Karpas-422 (cell line): ENCODE results near the gene GNS. TPM values are rescaled to one million over a fixed set of nuclear protein-coding genes. Genes with fewer than 3 reads are reported as not detected.

Source experiments
- DNase-seq: peaks from one replicate; pipeline ENCODE4 v3.0.0-alpha.2; 2015
- H2AFZ ChIP-seq: fragments of 200-600 bp; sonication (generic); 2 replicates; pipeline ENCODE4 v1.6.1; 2014; ENCODE audit warnings: antibody characterized with exemption, low read length, mixed read lengths
- H3K27ac ChIP-seq: fragments of 200-600 bp; sonication (generic); 2 replicates; pipeline ENCODE4 v1.5.1; 2014; ENCODE audit warnings: mild to moderate bottlenecking, low read length, moderate library complexity
- H3K27me3 ChIP-seq: fragments of 200-600 bp; sonication (generic); 2 replicates; pipeline ENCODE4 v1.6.1; 2014; ENCODE audit warnings: low read length, mixed read lengths
- H3K36me3 ChIP-seq: fragments of 200-600 bp; sonication (generic); 2 replicates; pipeline ENCODE4 v1.6.1; 2014; ENCODE audit warnings: low read length, mixed read lengths; ENCODE audit not compliant: insufficient read depth
- H3K4me1 ChIP-seq: fragments of 200-600 bp; sonication (generic); 2 replicates; pipeline ENCODE4 v1.6.1; 2014; ENCODE audit warnings: mild to moderate bottlenecking, low read length, mixed read lengths
- H3K4me2 ChIP-seq: fragments of 200-600 bp; sonication (generic); 2 replicates; pipeline ENCODE4 v1.6.1; 2014; ENCODE audit warnings: low read length, low read depth, mild to moderate bottlenecking; ENCODE audit not compliant: poor library complexity, severe bottlenecking
- H3K4me3 ChIP-seq: fragments of 200-600 bp; sonication (generic); 2 replicates; pipeline ENCODE4 v1.5.1; 2014; ENCODE audit warnings: mild to moderate bottlenecking, antibody characterized with exemption, low read length, mixed read lengths
- H3K79me2 ChIP-seq: fragments of 200-600 bp; sonication (generic); 2 replicates; pipeline ENCODE4 v1.6.1; 2014; ENCODE audit warnings: mild to moderate bottlenecking, low read length, mixed read lengths
- H3K9ac ChIP-seq: fragments of 200-600 bp; sonication (generic); 2 replicates; pipeline ENCODE4 v1.6.0; 2014; ENCODE audit warnings: low read length
- H3K9me2 ChIP-seq: fragments of 200-600 bp; sonication (generic), shearing (Covaris generic); replicated peaks from 2 replicates; pipeline ENCODE4 v1.6.0; 2014; ENCODE audit warnings: mild to moderate bottlenecking, low read length, moderate library complexity; ENCODE audit not compliant: insufficient read depth
- H3K9me3 ChIP-seq: fragments of 300-700, 200-600 bp; sonication (generic); 2 replicates; pipeline ENCODE4 v1.6.1; 2014; ENCODE audit warnings: low read length, mixed read lengths
- H4K20me1 ChIP-seq: fragments of 200-600 bp; sonication (generic); 2 replicates; pipeline ENCODE4 v1.6.1; 2014; ENCODE audit warnings: mild to moderate bottlenecking, antibody characterized with exemption, low read length, low read depth; ENCODE audit not compliant: insufficient read depth
- total RNA-seq: library from RNA; depleted of rRNA; stranded (reverse); fragments of >200 nt; shearing (Covaris generic); gene quantifications from 2 replicates; pipeline ENCODE4 v1.2.3, GENCODE V29; 2014; ENCODE audit warnings: low replicate concordance

The GNS gene
- total RNA-seq, 1 experiment from 2014 or later, result 49.5 TPM

DNA sequence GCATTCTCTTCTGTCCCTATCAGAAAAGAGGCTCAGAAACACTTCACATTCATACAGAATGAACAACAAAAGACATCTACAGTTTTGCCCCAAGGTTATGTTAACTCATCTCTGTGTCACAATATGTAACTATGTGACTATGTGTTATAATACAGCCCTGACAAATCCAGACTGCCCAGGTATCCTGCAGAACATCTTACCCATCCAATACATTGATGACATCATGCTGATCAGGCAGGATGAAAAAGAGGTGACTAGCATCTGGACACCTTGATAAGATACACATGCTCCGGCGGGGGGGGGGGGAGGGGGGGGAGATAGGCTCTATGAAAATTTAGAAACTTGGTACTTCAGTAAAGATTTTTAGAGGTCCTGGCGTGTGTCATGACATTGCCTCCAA is 8.3 kb upstream of the GNS start:
- H3K27me3 ChIP-seq, result no peaks in the 10 kb centered on the region

DNA sequence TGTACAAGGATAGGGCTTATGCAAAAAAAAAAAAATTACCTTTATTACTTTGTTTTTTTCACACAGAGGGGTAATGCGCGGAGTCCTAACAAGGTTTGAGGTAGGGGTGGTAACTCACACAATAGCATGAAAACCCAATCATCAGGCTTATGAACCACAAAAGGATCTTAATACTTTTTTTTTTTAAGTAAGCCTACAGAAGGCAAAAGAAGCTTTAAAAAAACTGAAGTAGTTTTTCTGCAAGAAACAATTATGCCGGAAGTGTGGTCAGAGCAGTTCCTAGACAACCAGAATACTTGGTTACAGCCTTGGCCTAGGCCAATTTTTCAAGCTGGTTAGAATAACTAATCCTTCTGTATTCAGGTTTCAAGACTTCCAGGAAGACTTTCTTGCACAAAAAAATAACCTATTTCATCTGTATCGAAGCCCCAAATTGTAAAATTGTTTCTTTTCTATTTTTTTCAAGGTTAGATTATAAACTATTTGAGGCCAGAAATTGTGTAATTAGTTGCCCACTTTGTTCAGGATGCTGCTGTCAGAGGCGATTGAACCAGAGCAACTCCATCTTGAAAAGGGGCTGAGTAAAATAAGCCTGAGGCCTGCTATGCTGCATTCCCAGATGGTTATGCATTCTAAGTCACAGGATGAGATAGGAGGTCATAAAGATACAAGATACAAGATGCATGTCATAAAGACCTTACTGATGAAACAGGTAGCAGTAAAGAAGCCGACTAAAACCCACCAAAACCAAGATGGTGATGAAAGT is 1.8 kb upstream of the GNS start:
- Histone ChIP-seq H3K4me3 (no peak overlapping the region), H3K27me3 (no peaks in the 10 kb centered on the region), H3K9me2 (no peaks in the 10 kb centered on the region), H3K9ac (no peak overlapping the region), H3K9me3 (no peaks in the 10 kb centered on the region), H3K4me2 (peak overlapping the region; percentile 88), H2AFZ (no peak overlapping the region), H3K79me2 (peaks cover 36% of the 10 kb centered on the region), H3K4me1 (peaks cover 24% of the 10 kb centered on the region), H3K27ac (no peak overlapping the region), H4K20me1 (no peaks in the 10 kb centered on the region), H3K36me3 (no peaks in the 10 kb centered on the region)
- DNase-seq, result no peak

More for the DNA sequence above, 8.3 kb upstream of the GNS start:
- Histone ChIP-seq H3K36me3 (no peaks in the 10 kb centered on the region), H3K9me2 (no peaks in the 10 kb centered on the region), H3K4me3 (no peak overlapping the region), H3K4me1 (no peaks in the 10 kb centered on the region), H3K9me3 (no peaks in the 10 kb centered on the region), H3K9ac (no peak overlapping the region), H4K20me1 (no peaks in the 10 kb centered on the region), H3K27ac (no peak overlapping the region), H2AFZ (no peak overlapping the region), H3K4me2 (no peak overlapping the region), H3K79me2 (no peaks in the 10 kb centered on the region)
- DNase-seq, result no peak

GRCh38 chr12:64757771-64758170 is 1.4 kb downstream of the GNS start:
- Histone ChIP-seq H3K9ac (peak overlapping the region; percentile 35; the same call in 1 of the 2 replicates), H3K36me3 (no peaks in the 10 kb centered on the region), H3K4me3 (peak overlapping the region; percentile 39; the same call in 1 of the 2 replicates), H2AFZ (no peak overlapping the region), H3K4me1 (peaks cover 35% of the 10 kb centered on the region), H3K79me2 (peaks cover 59% of the 10 kb centered on the region), H3K27ac (peak overlapping the region; percentile 43; the same call in 1 of the 2 replicates), H3K9me3 (no peaks in the 10 kb centered on the region), H3K4me2 (peak overlapping the region; percentile 88), H3K27me3 (no peaks in the 10 kb centered on the region), H3K9me2 (no peaks in the 10 kb centered on the region), H4K20me1 (no peaks in the 10 kb centered on the region)
- DNase-seq, result no peak

GRCh38 chr12:64756376-64756775 is 2.8 kb downstream of the GNS start:
- H3K4me3 ChIP-seq, result no peak overlapping the region
- H3K9me3 ChIP-seq, result no peaks in the 10 kb centered on the region
- no peaks in the 10 kb centered on the region for H3K27me3 ChIP-seq
- H3K36me3 ChIP-seq, result peaks cover 2% of the 10 kb centered on the region; the same call in 1 of the 2 replicates
- H3K9me2 ChIP-seq, result no peaks in the 10 kb centered on the region
- H3K9ac ChIP-seq, result no peak overlapping the region
- H3K4me1 ChIP-seq, result peaks cover 35% of the 10 kb centered on the region
- no peak for DNase-seq
- no peak overlapping the region for H3K27ac ChIP-seq
- peaks cover 59% of the 10 kb centered on the region for H3K79me2 ChIP-seq
- H2AFZ ChIP-seq, result no peak overlapping the region
- H4K20me1 ChIP-seq, result no peaks in the 10 kb centered on the region
- H3K4me2 ChIP-seq, result no peak overlapping the region

DNA sequence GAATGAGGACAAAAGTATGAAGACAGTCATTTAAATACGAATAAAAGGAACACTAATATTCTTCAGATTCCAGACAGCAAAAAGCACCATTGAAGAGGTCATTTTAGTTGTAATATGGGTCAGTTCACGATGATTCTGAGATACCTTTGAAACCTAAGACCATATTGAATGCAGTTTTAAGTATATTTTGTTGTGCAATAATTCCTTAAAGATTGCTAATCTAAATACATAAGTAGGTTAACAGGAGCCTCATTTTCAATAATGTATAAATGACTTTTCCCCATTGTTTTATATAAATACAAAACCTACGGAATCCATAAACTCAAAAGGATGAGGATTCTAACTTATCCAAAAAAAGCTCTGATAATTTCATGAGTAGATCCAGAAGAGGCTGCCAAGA is 5.8 kb downstream of the GNS start:
- Histone ChIP-seq H3K36me3 (peaks cover 4% of the 10 kb centered on the region; the same call in 1 of the 2 replicates), H3K79me2 (peaks cover 46% of the 10 kb centered on the region)

GRCh38 chr12:64752833-64753238 is 6.4 kb downstream of the GNS start:
- peaks cover 42% of the 10 kb centered on the region for H3K79me2 ChIP-seq

More for the DNA sequence above, 5.8 kb downstream of the GNS start:
- H3K27me3 ChIP-seq, result no peaks in the 10 kb centered on the region
- no peak overlapping the region for H2AFZ ChIP-seq
- H4K20me1 ChIP-seq, result no peaks in the 10 kb centered on the region
- DNase-seq, result no peak
- no peaks in the 10 kb centered on the region for H3K9me2 ChIP-seq
- no peak overlapping the region for H3K27ac ChIP-seq
- H3K4me1 ChIP-seq, result peaks cover 23% of the 10 kb centered on the region
- H3K9me3 ChIP-seq, result no peaks in the 10 kb centered on the region
- no peak overlapping the region for H3K9ac ChIP-seq
- no peak overlapping the region for H3K4me2 ChIP-seq
- H3K4me3 ChIP-seq, result no peak overlapping the region

GRCh38 chr12:64752032-64752431 is 7.2 kb downstream of the GNS start:
- H3K36me3 ChIP-seq, result peaks cover 4% of the 10 kb centered on the region; the same call in 1 of the 2 replicates
- H3K4me2 ChIP-seq, result no peak overlapping the region
- H3K27me3 ChIP-seq, result no peaks in the 10 kb centered on the region
- no peak overlapping the region for H3K4me3 ChIP-seq
- H3K9ac ChIP-seq, result no peak overlapping the region
- H3K9me2 ChIP-seq, result no peaks in the 10 kb centered on the region
- H2AFZ ChIP-seq, result no peak overlapping the region
- peaks cover 34% of the 10 kb centered on the region for H3K79me2 ChIP-seq
- no peak overlapping the region for H3K27ac ChIP-seq
- no peak for DNase-seq
- no peaks in the 10 kb centered on the region for H3K9me3 ChIP-seq
- H4K20me1 ChIP-seq, result no peaks in the 10 kb centered on the region
- peaks cover 11% of the 10 kb centered on the region for H3K4me1 ChIP-seq

More at GRCh38 chr12:64752833-64753238, 6.4 kb downstream of the GNS start:
- no peaks in the 10 kb centered on the region for H4K20me1 ChIP-seq
- no peaks in the 10 kb centered on the region for H3K9me3 ChIP-seq
- peaks cover 4% of the 10 kb centered on the region; the same call in 1 of the 2 replicates for H3K36me3 ChIP-seq
- no peaks in the 10 kb centered on the region for H3K27me3 ChIP-seq
- no peak overlapping the region for H3K4me2 ChIP-seq
- no peaks in the 10 kb centered on the region for H3K9me2 ChIP-seq
- no peak for DNase-seq
- H3K4me3 ChIP-seq, result no peak overlapping the region
- H3K9ac ChIP-seq, result no peak overlapping the region
- H3K4me1 ChIP-seq, result peaks cover 17% of the 10 kb centered on the region
- no peak overlapping the region for H2AFZ ChIP-seq
- no peak overlapping the region for H3K27ac ChIP-seq

GRCh38 chr12:64749461-64750200 is 9.6 kb downstream of the GNS start:
- Histone ChIP-seq H4K20me1 (no peaks in the 10 kb centered on the region), H3K36me3 (peaks cover 12% of the 10 kb centered on the region), H2AFZ (no peak overlapping the region), H3K9me3 (no peaks in the 10 kb centered on the region), H3K9me2 (no peaks in the 10 kb centered on the region), H3K27ac (no peak overlapping the region), H3K4me2 (no peak overlapping the region), H3K79me2 (peaks cover 14% of the 10 kb centered on the region), H3K4me1 (peaks cover 18% of the 10 kb centered on the region), H3K27me3 (no peaks in the 10 kb centered on the region), H3K4me3 (no peak overlapping the region), H3K9ac (no peak overlapping the region)
- no peak for DNase-seq
